ENCODE measurements around the gene SIPA1L3. TPM values are rescaled to one million over a fixed set of nuclear protein-coding genes. Genes with fewer than 3 reads are reported as not detected.

Gene SIPA1L3, protein sequence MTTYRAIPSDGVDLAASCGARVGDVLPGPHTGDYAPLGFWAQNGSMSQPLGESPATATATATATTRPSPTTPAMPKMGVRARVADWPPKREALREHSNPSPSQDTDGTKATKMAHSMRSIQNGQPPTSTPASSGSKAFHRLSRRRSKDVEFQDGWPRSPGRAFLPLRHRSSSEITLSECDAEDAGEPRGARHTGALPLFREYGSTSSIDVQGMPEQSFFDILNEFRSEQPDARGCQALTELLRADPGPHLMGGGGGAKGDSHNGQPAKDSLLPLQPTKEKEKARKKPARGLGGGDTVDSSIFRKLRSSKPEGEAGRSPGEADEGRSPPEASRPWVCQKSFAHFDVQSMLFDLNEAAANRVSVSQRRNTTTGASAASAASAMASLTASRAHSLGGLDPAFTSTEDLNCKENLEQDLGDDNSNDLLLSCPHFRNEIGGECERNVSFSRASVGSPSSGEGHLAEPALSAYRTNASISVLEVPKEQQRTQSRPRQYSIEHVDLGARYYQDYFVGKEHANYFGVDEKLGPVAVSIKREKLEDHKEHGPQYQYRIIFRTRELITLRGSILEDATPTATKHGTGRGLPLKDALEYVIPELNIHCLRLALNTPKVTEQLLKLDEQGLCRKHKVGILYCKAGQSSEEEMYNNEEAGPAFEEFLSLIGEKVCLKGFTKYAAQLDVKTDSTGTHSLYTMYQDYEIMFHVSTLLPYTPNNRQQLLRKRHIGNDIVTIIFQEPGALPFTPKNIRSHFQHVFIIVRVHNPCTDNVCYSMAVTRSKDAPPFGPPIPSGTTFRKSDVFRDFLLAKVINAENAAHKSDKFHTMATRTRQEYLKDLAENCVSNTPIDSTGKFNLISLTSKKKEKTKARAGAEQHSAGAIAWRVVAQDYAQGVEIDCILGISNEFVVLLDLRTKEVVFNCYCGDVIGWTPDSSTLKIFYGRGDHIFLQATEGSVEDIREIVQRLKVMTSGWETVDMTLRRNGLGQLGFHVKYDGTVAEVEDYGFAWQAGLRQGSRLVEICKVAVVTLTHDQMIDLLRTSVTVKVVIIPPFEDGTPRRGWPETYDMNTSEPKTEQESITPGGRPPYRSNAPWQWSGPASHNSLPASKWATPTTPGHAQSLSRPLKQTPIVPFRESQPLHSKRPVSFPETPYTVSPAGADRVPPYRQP (N-terminal part only)
- 6.5 and 9.4 TPM in 2 replicates for total RNA-seq

DNA sequence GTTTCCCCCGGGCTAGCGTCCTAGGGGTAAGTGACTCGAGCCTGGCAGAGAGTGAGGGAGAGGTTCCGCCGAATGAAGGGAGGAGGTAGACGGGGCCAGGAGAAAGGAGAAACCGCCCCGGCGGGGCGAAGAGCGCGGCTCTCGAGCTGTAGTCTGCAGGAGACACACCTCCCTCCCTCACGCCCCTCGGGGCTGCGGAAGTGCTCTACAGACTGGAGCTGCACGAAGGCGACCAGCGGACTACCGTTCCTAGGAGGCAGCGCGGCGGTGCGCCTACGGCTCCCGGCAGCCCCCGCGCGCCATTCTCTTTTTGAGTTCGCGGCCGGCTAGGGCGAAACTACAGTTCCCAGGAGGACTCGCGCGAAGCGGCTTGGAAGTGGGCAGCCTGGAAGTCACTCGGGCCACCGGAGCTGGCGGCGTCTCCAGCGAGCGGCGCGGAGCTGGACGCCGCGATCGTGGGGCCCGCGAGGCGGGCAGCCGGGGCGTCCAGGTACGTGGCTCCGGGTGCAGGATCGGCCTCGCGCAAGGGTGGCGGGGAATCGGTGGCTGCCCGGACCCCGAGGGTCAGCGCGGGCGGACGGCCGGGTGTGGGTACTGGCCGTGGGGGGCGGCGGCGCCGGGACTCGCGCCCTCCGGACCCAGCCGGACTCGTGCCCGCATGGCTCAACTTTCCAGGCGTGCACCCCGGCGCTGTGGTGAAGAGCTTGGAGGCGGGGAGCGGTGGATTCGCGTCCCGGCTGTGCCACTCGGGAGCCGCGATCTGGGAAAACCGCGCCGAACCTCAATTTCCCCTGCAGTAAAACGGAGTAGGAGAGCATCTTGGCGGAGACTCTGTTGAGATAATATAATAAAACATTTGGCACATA, at the start of gene SIPA1L3:
TSS of gene SIPA1L3 (plus strand) at position 340 of the 866 bp plus-strand sequence. CDS start 174,358 bp downstream, outside the sequence.

DNA sequence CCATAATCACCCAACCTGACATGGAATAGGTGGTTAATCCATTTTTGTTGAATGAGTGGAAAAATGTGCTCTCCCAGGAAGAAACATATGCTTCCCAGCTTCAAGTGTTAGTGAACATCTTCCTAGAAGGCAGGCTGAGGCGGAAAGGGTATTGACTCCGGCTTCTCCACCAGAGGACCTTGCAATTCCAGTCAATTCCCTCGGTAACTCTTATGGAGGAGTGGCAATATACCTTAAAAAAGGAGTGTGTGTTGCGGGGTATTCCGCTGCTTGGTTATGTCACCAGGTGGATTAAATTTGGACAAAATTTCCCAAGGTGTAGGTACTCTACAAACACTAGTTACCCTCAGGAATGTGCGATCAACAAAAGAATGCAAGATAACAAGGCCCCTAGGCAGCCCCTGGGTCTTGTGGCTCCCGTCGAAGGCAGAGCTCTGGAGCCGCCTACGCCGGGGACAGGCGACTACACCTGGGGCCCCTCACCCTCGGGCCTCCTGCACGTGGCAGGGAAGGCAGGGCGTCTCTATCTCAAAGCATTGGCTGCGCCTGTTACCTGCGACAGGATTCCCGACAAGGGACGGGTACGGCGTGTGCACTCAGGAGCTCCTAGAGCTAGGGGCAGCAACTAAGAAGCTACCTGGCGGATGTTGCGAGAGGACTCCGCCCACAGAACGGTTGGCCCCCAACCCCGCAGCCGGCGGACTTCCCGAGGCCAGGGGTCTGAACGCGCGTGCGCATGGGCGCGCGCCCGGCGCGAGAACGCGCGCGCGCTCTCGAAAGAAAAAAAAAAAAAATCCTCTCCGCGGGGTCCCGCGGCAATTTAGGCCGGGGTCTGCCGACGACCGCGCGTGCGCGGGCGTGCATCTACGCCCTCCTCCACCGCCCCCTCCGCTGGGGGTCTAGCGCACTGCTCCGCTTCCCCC, 801 bp upstream of the SIPA1L3 start, which contains the start of gene WDR87:
TSS of gene WDR87 (minus strand) at position 649 of the 923 bp plus-strand sequence. CDS start 8,355 bp downstream, outside the sequence.

DNA sequence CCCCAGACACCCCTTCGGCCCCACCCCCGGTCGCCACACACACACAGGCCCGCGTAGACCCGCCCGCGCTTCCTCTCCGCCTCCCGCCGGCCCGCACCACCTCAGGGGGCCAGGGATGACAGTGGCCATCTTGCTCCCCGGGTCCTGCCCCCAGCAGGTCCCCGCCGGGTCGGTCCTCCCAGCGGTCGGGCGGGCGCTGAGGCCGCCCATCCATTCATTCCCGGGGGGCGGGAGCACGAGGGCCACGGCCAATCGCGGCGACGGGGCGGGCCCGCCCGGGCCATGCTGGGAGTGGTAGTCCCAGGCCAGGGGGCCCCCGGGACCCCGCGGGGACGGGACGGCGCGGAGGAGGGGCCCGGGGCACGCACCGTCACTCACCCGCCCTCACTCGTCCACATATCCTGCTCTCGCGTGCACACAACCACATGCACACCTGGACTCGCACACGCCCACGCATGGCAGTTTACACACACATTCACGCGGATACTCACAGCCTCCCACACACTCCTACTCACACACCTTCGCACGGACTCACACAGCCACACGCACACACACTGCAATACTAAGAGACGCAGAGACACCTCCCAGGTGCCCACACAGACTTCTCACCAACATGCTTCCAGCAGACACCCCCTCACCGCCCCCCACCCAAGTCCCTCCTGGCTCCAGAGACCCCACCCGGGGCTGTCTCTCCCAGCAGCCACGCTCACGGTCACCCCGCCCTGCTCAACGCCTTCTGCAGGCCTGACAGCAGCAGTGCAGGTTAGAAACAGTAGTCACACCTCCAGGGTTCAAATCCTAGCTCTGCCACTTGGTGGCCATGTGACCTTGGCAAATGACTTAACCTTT, 317.2 kb downstream of the SIPA1L3 start, which contains the start of gene DPF1:
TSS of gene DPF1 (minus strand) at position 209 of the 849 bp plus-strand sequence. CDS start at position 129, 80 bp downstream.

Other genes with a start within 250 kb of the SIPA1L3 start
- 3.7 and 5.5 TPM in 2 replicates for gene ZNF607, start 187.4 kb upstream of the SIPA1L3 start, total RNA-seq
- gene ZNF573, start 127.6 kb upstream of the SIPA1L3 start, total RNA-seq: 4.3 and 5.5 TPM in 2 replicates
- not detected in 2 replicates for gene WDR87, start 614 bp upstream of the SIPA1L3 start, total RNA-seq